ENCODE measurements around the gene DAAM1.

Gene DAAM1

DNA sequence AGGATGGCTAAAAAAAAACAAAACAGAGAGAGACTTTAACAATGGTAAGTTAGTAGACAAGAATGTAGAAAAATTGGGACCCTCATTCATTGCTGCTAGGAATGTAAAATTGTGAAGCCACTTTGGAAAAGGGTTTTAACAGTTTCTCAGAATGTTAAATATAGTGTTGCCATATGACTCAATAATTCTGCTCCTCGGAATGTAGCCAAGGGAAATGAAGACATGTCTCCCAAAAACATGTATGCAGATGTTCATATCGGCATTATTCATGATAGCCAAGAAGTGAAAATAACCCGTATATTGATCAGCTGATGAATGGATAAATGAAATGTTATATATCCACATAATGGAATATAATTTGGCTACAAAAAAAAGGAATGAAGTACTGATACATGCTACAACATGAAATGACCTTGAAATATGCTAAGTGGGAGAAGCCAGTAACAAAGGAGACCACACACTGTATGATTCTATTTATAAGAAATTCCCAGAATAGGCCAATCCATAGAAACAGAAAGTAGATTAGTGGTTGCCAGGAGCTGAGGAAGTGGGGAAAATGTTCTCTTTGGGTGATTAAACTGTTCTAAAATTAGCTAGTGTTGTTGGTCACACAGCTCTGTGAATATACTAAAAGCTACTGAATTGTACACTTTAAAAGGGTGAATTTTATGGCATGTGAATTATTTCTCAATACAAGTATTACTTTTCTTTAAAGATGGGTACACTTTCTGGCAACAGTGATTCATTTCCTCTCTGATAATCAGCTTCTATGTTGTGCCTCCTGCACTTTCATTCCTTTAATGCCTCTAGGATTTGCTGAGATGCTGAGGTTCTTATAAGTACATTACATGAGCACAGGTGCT is 132.5 kb downstream of the DAAM1 start:
- Histone ChIP-seq H3K9me3 (no peaks in the 10 kb centered on the region), H3K4me2 (peak overlapping the region; percentile 66), H3K9ac (no peak overlapping the region), H3K4me3 (no peak overlapping the region), H4K20me1 (no peaks in the 10 kb centered on the region), H3K36me3 (peaks cover 11% of the 10 kb centered on the region; the same call in 1 of the 2 replicates), H3K4me1 (peaks cover 33% of the 10 kb centered on the region), H3K27me3 (no peaks in the 10 kb centered on the region), H3K27ac (peak overlapping the region; percentile 0; the same call in 1 of the 2 replicates)
- TF ChIP-seq Cebpa-rat (IDR thresholded peaks at IDR 0.05) = no peak

DNA sequence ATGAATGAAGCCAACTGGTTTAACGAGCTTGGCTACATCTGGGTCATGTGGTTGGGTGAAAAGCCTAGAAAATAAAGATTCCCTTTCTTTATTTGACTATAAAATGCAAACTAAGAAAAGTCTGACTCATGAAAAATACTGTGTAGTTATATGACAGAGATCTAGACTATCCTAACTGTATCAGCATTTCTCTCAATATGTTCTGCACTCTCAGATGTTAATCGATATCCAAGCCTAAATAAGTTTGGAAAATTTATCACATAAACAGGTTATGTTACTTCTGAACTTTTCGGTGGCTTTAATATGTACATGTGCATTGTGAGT is 133.1 kb downstream of the DAAM1 start:
- no peaks in the 10 kb centered on the region for H3K9me3 ChIP-seq
- no peak for TF ChIP-seq Cebpa-rat (IDR thresholded peaks at IDR 0.05)
- no peak overlapping the region for H3K4me3 ChIP-seq
- no peaks in the 10 kb centered on the region for H4K20me1 ChIP-seq
- H3K27me3 ChIP-seq = no peaks in the 10 kb centered on the region
- H3K4me1 ChIP-seq = peaks cover 27% of the 10 kb centered on the region
- no peak overlapping the region for H3K9ac ChIP-seq
- H3K4me2 ChIP-seq = peak overlapping the region; percentile 66
- H3K36me3 ChIP-seq = peaks cover 17% of the 10 kb centered on the region; the same call in 1 of the 2 replicates
- peak overlapping the region; percentile 0; the same call in 1 of the 2 replicates for H3K27ac ChIP-seq

DNA sequence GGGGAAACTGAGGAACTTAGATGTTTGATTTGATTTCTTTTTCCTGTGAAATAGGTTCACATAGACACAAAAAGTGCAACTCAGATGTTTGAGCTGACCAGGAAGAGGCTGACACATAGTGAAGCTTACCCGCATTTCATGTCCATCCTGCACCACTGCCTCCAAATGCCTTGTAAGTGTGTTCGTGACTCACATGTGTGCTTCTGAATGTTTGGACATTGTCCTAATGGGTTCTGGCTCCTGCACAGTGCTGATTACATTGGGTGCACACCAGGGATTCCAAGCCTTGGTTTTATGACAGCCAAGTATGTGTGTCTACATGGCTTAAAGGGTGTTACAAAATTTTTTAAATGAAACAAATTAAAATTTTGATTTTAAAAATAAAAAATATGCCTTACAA is 137.4 kb downstream of the DAAM1 start:
- peaks cover 27% of the 10 kb centered on the region for H3K36me3 ChIP-seq

DNA sequence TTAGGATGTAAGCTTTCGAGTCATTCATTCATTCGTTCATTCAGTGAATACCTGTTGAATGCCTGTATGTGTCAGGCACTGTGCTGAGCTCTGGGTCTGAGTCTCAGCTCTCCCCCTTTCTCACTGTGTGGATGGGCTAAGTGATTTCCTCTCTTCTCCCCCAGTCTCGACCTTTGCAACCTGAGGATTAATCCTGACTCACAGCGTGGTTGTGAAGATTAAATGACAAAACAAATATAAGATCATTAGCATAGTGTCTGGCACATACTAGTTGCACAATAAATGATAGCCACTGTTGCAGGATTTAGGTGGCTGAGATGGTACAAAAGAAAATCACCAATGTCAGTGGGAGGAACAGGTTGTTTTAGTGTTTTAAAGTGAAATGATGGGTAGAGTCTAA is 140.0 kb downstream of the DAAM1 start:
- H3K27ac ChIP-seq = no peak overlapping the region
- H3K9ac ChIP-seq = no peak overlapping the region
- no peaks in the 10 kb centered on the region for H3K27me3 ChIP-seq
- H3K4me3 ChIP-seq = no peak overlapping the region
- H3K4me2 ChIP-seq = no peak overlapping the region
- H3K9me3 ChIP-seq = no peaks in the 10 kb centered on the region
- no peak for TF ChIP-seq Cebpa-rat (IDR thresholded peaks at IDR 0.05)
- peaks cover 8% of the 10 kb centered on the region for H3K4me1 ChIP-seq
- H4K20me1 ChIP-seq = no peaks in the 10 kb centered on the region
- peaks cover 43% of the 10 kb centered on the region for H3K36me3 ChIP-seq

More for the DNA sequence above, 137.4 kb downstream of the DAAM1 start:
- Histone ChIP-seq H3K4me1 (peaks cover 16% of the 10 kb centered on the region), H3K27me3 (no peaks in the 10 kb centered on the region), H3K27ac (no peak overlapping the region), H3K9ac (no peak overlapping the region), H3K4me3 (no peak overlapping the region), H3K4me2 (no peak overlapping the region), H3K9me3 (no peaks in the 10 kb centered on the region), H4K20me1 (no peaks in the 10 kb centered on the region)
- TF ChIP-seq Cebpa-rat (IDR thresholded peaks at IDR 0.05) = no peak

DNA sequence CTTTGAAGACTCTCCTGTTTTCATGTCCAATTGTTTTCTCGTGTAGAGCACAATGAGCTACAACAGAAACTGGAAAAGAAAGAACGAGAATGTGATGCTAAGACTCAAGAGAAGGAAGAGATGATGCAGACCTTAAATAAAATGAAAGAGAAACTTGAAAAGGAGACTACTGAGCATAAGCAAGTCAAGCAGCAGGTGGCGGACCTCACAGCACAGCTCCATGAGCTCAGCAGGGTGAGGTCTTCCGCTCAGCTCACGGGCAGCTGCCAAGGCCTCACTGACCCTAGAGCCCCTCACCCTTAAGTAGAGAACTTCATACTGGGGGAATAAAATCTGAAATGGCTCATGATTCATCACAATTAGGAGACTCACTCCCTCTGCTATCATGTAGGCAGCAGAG is 142.0 kb downstream of the DAAM1 start:
- H3K36me3 ChIP-seq = peaks cover 48% of the 10 kb centered on the region
- no peaks in the 10 kb centered on the region for H3K4me1 ChIP-seq
- H3K9ac ChIP-seq = no peak overlapping the region
- no peaks in the 10 kb centered on the region for H3K27me3 ChIP-seq
- H4K20me1 ChIP-seq = no peaks in the 10 kb centered on the region
- H3K4me2 ChIP-seq = no peak overlapping the region
- H3K27ac ChIP-seq = no peak overlapping the region
- no peak for TF ChIP-seq Cebpa-rat (IDR thresholded peaks at IDR 0.05)
- no peaks in the 10 kb centered on the region for H3K9me3 ChIP-seq
- no peak overlapping the region for H3K4me3 ChIP-seq

DNA sequence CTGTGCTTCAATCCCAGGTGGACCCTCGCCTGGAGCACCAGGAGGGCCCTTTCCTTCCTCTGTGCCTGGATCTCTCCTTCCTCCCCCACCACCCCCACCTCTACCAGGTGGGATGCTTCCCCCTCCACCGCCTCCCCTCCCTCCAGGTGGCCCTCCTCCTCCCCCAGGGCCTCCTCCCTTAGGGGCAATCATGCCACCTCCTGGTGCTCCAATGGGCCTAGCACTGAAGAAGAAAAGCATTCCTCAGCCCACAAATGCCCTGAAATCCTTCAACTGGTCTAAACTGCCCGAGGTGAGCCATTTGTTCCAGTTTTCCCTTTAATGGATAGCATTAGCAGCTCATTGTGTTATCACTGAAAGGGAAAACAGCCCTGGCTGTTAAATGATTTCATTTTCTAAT is 142.8 kb downstream of the DAAM1 start:
- H3K27ac ChIP-seq = no peak overlapping the region
- H3K4me3 ChIP-seq = no peak overlapping the region
- H3K9ac ChIP-seq = no peak overlapping the region
- H4K20me1 ChIP-seq = no peaks in the 10 kb centered on the region
- H3K36me3 ChIP-seq = peaks cover 41% of the 10 kb centered on the region
- no peaks in the 10 kb centered on the region for H3K4me1 ChIP-seq
- H3K9me3 ChIP-seq = no peaks in the 10 kb centered on the region
- no peaks in the 10 kb centered on the region for H3K27me3 ChIP-seq
- H3K4me2 ChIP-seq = no peak overlapping the region
- TF ChIP-seq Cebpa-rat (IDR thresholded peaks at IDR 0.05) = no peak

DNA sequence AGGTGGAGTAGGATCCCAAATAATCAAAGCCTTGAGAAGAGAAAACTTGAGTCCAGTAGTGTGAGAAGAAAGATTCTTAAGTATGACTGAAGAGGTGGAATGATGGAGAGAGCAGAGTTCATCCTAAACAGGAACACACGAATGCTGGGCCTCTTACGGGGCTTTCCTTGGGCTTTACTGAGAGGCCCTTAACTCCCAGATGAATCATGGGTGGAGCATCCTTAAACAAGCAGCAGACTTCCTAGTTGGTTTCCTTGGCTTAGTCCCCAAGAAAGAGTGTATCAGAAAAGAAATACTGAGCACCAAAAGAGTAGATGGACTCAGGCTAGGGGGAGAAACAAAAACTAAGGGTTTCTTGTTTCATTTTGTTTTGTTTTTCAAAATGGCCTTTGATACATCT is 144.3 kb downstream of the DAAM1 start:
- no peak for TF ChIP-seq Cebpa-rat (IDR thresholded peaks at IDR 0.05)
- Histone ChIP-seq H3K4me3 (no peak overlapping the region), H4K20me1 (no peaks in the 10 kb centered on the region), H3K27ac (no peak overlapping the region), H3K36me3 (peaks cover 33% of the 10 kb centered on the region), H3K9ac (no peak overlapping the region), H3K9me3 (no peaks in the 10 kb centered on the region), H3K4me2 (no peak overlapping the region), H3K27me3 (no peaks in the 10 kb centered on the region), H3K4me1 (no peaks in the 10 kb centered on the region)

DNA sequence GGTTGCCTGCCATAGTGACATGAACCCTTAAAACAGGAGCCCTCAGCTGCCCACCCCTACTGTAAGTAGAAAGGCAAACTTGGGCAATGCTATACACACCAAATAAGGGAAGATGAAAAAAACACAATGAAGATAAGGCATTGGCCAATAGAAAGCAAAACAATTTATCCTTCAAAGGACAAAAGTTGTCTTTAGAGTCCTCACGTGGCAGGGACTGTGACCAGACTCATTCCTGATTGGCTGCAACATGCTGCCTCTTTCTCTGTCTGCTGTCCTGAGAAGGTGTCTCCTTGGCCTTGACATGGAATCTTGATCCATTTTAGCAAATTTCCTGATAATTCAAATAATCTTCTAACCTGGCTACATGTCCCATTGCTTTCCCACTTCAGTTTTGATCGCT is 144.8 kb downstream of the DAAM1 start:
- Histone ChIP-seq H3K4me1 (no peaks in the 10 kb centered on the region), H3K4me3 (no peak overlapping the region), H3K9ac (no peak overlapping the region), H3K9me3 (no peaks in the 10 kb centered on the region), H3K36me3 (peaks cover 33% of the 10 kb centered on the region), H3K4me2 (no peak overlapping the region), H3K27ac (no peak overlapping the region), H3K27me3 (no peaks in the 10 kb centered on the region), H4K20me1 (no peaks in the 10 kb centered on the region)
- no peak for TF ChIP-seq Cebpa-rat (IDR thresholded peaks at IDR 0.05)

DNA sequence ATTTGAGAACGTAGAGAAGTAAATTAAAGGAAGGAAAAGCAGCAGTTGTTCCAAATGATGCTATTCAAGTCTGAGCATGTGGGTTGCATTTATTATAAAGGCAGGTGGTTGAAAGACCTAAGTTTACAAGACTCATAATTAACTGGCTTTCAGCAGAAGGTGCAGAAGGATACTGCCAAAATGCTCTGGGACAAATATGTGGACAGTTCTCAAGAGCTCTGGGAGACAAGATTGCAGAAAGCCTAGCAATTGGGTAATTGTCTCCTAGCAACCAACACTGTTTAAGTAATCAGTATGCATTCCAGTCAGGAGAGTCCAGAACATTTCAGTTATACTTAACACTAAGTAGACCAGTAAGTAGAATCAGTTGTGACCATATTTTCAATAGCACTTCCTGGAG is 145.2 kb downstream of the DAAM1 start:
- Histone ChIP-seq H3K27ac (no peak overlapping the region), H3K4me2 (no peak overlapping the region)

DNA sequence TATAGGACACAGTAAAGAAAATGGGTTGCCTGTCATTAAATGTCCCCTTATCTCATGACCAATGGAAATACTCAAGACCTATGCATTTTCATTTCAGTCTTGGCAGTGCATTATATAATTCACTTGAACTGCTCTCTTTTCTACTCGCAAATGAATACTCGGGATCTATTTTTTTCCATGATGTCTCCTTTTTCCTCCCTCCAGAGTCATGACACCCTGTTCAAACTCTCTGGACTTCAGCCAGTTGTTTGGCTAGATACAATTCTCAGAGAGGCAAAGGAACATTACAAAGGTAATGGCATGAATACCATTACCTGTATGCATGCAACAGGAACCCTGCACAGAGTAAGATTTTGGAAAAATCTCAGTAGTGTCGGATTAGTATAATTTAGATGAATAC is 145.8 kb downstream of the DAAM1 start:
- H3K36me3 ChIP-seq = peaks cover 33% of the 10 kb centered on the region
- no peaks in the 10 kb centered on the region for H3K27me3 ChIP-seq
- no peaks in the 10 kb centered on the region for H3K4me1 ChIP-seq
- H3K4me3 ChIP-seq = no peak overlapping the region
- no peak overlapping the region for H3K27ac ChIP-seq
- no peaks in the 10 kb centered on the region for H4K20me1 ChIP-seq
- TF ChIP-seq Cebpa-rat (IDR thresholded peaks at IDR 0.05) = no peak
- H3K9ac ChIP-seq = no peak overlapping the region
- H3K4me2 ChIP-seq = no peak overlapping the region
- no peaks in the 10 kb centered on the region for H3K9me3 ChIP-seq

More for the DNA sequence above, 145.2 kb downstream of the DAAM1 start:
- no peak overlapping the region for H3K4me3 ChIP-seq
- no peaks in the 10 kb centered on the region for H3K4me1 ChIP-seq
- H3K9me3 ChIP-seq = no peaks in the 10 kb centered on the region
- H3K27me3 ChIP-seq = no peaks in the 10 kb centered on the region
- no peaks in the 10 kb centered on the region for H4K20me1 ChIP-seq
- H3K36me3 ChIP-seq = peaks cover 33% of the 10 kb centered on the region
- TF ChIP-seq Cebpa-rat (IDR thresholded peaks at IDR 0.05) = no peak
- no peak overlapping the region for H3K9ac ChIP-seq
